ENCODE measurements around the gene USP47.

The USP47 gene

DNA sequence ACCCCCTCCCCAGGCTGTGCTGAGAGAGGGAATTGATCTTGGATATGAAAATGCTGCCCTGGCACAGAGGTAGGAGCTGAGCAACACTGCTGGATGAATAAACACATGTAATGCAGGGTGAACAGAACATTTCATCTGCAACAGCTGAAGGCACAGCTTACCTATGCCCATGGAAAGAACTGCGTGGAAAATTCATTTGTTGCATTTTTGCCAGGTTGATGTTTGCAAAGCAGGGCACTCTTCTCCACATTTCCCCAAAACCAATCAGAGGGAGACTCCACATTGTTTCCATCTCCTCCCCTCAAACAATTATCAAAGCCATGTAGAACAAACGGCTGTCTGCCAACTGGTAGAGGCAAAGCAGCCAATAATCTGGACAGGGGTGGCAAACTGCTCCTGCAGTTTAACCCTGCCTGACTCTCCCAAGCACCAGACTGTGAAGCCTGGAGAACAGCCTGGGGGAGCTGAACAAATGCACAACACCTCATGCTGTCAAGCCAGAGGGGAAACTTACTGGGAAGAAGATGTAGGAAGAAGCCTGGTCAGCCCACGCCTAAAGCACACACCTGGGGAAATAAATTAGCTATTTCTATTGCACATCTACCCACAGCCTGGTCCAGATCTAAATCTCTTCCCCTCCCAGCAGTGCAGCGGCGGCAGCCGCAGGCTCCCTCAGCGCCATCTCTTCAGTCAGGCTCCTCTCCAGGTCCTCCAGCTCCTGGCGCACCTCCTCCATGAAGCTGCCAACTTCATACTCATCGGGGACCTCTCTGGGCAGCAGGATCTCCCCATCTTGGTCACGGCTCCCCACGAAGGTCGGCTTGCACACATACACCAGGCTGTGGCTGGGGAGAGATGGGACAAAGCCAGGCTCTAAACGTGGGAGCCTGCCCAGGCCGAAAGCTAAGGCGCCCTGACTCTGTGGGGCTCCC, 122.3 kb downstream of the USP47 start:
- no peak for DNase-seq (ENCODE audit: low read depth in 2 of 3, low spot score in 1 of 3)

DNA sequence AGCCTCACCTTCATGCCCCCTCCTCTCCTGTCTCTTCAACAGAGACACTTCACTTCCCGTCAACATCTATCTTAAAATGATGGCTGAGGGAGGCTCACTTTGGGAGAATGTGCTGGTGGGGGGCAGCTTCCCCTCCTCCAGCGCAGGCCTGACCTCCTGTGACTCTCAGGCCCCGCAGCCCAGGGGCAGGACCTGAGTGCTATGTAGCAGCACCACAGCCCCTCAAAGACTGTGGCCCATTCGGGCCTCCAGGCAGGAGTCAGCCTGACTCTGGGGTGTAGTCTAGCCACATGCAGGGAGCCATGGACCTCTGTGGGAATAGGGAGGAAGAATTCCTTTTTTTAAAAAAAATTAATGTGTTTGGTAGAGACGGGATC, 123.0 kb downstream of the USP47 start:
- DNase-seq (ENCODE audit: low read depth in 2 of 3, low spot score in 1 of 3) = no peak

DNA sequence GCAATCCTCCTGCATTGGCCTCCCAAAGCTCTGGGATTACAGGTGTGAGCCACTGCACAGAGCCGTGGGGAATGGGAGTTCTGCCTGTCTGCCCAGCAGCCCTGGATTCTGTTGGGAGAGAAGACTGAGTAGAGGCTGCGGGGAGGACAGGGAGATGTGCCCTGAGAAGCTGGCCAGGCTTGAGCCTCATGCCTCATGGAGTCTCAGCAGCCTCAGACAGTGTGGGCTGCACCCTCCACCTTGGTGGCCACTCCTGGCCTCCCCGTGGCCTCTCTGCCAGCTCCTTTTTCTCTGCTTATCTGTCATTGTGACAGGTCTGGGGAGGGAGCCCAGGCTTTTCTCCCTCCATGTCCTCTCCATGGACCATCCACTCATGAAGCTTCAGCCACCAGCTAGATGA, 123.4 kb downstream of the USP47 start:
- DNase-seq (ENCODE audit: low read depth in 2 of 3, low spot score in 1 of 3) = no peak

DNA sequence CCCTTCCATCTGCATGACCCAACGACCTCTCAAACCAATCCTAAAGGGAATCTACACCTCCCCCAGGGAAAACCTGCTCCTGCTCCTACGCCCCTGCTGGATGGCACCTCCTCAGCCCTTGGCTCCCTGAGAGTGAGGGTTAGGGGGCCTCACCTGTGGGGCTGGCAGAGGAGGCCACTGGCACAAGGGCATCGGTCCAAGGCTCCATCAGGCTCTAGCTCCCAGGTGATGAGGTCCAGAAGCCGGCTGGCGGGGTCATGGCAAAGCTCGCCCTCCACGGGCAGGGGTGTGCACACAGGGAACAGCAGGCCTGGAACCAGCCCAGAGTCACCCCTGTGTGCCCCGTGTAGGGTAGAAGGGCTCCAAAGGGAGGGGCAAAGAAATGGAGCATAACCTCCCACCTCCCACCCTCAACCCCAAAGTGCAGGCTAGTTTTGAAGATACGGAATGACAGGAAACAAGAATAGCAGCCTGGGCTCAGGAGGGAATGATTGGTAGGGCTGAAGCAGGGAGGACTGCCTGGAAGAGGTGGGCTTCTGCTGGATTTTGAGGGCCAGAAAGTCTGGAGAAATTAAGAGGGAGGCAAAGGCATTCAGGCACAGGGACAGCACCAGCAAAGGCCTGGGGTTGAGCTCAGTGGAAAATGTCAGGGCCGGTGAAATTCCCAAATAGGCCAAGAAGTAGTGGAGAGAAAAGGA, 124.0 kb downstream of the USP47 start:
- no peak for DNase-seq (ENCODE audit: low read depth in 2 of 3, low spot score in 1 of 3)

DNA sequence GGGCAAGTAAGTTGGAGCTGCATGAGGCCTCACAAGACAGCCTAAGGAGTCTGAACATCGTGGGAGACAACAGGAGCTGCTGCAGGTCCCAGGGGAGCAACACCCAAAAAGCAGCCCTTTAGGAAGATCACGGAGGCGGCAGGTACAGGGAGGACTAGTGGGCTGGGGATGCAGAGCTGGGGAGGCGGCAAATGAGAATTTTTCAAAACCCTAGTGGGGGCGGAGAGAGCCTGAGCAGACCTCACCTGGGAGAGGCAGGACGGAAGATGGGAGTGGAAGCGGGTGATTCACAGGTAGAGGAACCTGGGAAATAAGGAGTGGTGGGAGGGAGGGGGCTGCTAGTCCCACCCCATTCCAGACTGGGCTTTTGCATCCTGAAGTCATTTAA, 124.6 kb downstream of the USP47 start:
- no peak for DNase-seq (ENCODE audit: low read depth in 2 of 3, low spot score in 1 of 3)

DNA sequence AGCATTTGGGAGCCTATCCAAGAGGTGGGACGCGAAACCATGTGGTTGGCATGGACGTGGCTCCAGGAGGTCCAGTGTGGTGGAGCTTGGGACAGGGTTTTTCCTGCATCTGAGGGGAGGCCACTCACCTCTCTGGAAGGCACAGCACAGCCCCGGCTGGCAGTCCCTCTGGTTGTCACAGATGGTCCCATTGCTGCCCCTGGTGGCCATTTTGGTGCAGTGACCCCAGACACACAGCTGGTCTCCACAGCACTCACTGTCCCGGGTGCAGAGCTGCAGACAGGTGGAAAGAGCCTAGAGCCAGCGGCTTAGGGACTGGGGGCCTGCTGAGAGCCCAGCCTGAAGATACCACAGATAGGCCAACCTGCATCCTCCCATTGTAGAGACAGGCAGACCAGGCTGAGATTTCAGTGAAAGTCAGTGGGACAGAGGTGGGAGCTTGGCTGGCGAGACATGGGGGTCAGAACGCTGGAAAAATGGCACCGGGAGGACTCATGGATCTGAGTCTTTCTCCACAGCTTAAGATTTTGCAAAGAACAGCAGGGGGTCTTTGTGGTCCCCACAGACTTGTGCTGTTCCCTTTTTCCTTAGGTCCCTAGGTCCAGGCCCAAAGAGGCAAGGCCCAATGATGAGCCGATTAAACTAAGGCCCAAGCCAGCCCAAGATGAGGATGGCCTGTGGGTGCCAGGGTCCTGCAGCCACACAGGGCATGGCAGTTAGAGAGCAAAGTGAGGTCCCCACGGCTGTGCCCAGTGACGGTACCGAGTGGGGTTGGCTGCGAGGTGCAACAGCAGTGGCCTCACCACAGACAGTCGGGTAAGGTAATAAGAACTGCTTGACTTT, 125.3 kb downstream of the USP47 start:
- DNase-seq (ENCODE audit: low read depth in 2 of 3, low spot score in 1 of 3) = peak; percentile 63 to 74 (median 66)

DNA sequence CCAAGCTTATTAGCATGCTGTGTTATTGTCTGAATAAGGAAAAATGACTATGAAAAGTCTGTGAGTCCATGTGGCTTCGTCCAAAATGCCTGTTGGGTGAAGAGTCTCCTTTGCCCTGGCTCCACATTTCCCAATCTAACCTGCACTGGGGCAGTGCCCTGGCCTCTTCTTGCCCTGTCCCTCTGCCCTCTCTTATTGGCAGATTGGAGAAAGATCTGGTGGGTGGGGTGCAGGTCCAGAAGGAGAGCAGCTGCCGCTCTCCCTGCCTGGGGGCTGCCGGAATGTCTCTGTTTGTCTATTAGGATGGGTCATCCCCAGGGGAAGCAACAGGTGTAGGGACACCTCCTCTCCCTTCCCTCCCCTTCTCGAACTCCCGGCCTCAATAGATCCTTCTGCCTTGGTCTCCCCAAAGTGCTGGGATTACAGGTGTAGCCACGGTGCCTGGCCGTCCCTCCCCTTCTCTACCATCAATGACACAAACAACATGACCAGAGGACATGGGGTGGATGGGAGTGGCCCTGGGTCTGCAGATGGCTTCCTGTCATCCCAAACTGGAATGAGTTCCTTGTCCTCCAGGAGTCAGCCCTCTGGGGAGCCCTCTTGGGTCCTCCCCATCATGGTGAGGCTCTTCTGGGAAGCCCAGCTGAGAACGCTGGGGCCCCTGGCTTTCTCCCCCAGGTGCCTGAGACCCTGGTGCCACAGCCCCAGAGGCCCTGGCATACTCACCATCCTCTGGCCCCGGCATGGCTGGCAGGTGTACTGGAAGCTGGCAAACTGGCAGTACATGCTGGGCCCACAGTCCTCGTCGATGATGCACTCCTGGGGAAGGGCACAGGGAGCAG, 126.1 kb downstream of the USP47 start:
- DNase-seq (ENCODE audit: low read depth in 2 of 3, low spot score in 1 of 3) = no peak

DNA sequence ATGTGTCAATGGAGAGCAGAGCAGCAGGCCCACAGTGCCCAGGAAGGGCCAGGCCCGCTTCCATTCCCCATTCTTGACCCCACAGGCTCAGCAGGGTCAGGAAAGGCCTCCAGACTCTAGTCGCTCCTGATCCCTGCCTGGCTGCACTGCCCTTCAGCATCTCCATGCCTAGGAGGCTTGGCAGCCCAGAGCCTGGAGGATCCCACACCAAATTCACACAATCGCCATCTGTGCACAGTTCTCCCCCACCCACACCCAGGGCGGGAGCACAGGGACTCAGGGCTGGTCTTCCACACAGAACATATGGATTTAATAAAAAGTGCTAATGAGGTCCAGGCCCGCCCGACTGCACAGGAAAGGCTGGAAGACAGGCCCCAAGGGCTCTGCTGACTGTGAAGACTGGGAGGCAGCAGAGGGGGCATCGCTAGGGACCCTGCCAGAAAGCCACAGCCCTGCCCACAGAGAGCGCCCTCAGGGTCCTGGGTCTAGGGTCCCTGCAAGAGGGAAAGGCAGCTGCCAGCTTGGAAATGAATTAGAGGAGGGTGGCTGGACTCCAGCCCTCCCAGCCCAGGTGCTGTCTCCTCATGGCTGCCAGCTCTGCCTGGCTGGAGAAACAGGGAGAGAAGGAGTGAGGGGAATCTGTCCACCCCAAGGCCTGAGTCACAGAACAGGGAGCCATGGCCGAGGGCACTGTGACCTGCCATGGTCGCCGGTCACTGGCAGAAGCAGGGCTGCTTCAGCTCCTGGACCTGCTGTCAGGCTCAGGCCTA, 126.9 kb downstream of the USP47 start:
- DNase-seq (ENCODE audit: low read depth in 2 of 3, low spot score in 1 of 3) = no peak

DNA sequence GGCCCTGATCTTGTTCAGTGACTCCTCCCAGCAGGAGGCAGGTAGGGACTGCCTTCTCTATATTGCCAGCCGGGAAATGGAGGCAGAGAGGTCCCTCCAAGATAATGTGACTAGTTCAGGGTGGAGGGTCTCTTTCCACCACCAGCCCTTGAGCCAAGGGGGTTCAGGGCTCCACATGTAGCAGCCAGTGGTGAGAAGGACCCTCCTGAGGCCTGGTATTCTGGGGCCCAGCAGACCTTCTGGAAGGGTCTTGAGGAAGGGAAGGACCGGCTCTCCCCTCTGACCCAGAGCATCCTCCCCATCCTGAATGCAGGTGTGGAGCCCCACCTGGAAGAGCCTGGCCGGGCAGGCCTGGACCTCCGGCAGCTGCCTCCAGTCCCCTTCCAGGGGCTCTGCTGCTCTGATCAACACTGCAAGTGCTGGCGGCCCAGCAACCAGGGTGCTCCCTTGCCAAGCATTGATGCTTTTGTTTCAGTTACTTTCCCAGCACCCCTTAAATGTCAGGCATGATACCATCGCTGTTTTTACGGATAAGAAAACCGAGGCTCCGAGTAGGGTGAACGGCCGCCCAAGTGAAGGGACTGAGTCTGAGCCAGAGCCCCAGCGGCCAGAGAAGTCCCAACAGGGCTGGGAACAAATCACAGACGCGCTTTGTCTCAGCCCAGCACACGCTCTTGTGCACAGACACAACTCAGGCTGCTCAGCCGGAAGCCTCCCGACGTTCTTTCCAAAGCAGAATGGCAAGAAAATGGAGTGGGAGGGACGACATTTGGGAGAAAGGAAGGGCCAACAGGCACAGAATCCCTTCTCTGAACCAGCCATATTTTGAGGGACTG, 127.8 kb downstream of the USP47 start:
- no peak for DNase-seq (ENCODE audit: low read depth in 2 of 3, low spot score in 1 of 3)

DNA sequence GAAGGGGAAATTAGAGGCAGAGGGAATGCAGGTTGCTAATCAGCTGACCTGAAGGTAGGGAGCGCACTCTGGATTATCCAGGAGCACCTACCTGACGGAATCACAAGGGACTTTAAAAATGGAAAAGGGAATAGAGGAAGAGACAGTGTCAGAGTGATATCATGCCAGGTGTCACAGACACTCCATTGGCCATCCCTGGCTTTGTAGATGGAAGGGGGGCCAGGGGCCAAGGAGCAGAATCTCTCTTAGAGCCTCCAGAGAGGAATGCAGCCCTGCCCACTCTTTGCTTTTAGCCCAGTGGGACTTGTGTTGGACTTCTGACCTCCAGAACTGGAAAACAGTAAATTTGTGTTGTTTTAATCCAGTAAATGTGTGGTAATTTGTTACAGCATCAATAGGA, 128.8 kb downstream of the USP47 start:
- no peak for DNase-seq (ENCODE audit: low read depth in 2 of 3, low spot score in 1 of 3)

DNA sequence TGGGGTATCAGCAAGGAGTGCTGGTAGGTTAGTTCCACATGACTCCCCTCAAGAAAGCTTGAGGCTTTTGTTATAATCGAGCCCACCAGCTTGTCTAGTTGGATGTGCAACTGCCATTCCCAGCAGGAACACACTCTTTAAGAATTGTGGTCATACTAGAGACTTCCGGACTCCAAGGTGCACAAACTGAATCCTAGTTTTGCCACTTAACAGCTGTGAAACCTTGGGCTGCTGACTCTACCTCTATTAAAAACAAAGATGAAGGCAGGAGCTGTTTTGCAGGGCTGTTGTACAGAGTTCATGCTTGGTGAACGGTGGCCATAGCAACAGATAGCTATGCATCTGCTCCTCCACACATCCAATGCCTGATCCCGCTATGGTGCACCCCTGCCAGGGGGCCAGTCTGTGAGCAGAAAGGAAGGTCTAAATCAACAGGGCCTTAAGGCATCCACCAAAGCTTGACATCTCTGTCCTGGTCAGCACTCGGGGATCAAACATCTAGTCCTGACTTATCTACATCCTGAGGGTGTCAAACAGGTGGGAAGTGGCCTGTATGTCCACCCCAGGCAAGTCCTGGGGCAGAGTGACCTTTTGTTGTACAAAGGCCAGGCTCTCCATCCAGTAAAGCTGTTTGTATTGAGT, 130.3 kb downstream of the USP47 start:
- DNase-seq (ENCODE audit: low read depth in 2 of 3, low spot score in 1 of 3) = no peak

DNA sequence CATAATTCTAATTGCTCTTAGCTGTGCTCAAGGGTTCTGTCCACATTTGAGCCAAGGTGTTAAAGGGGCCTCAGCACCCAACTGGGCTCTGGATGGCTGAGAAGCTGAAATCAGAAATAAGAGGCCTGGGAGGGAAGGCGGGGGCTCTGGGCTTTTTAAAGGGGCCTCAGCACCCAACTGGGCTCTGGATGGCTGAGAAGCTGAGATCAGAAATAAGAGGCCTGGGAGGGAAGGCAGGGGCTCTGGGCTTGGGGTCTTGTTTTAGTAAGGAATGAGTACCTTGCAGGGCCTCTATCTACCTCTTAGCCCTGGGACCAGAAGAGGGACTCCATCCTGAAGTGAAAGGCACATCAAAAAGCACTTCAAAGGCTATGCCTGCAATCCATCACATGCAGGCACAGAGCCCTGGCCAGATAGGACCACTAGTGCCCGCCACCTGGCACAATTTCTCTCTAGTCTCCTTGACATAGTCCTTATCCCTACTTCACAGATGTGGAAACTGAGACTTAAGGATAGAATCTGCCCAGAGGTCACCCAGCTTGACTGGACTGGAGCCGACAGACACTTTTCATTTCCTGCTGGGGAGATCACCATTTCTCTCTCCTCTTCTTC, 131.1 kb downstream of the USP47 start:
- no peak for DNase-seq (ENCODE audit: low read depth in 2 of 3, low spot score in 1 of 3)

DNA sequence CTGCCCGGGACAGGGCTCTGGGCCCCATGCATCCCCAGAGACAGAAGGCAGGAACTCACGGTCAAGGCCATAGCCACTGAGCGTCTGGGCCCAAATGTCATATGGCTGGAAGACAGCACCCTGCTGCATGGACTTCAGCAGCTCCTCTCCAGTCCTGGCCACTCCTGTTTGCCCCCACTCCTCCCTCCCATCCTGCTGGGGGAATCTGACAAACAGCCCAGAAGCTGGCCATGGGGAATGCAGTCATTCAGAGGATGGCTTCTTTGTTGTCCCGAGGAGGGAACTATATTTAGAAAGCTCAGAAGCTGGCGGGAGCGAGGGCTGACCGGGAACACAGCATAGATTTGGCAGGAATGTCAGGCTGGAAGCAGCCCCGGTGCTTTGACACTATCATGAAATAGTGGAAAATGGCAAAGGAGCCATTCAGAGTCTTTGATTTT, 131.6 kb downstream of the USP47 start:
- DNase-seq (ENCODE audit: low read depth in 2 of 3, low spot score in 1 of 3) = no peak

DNA sequence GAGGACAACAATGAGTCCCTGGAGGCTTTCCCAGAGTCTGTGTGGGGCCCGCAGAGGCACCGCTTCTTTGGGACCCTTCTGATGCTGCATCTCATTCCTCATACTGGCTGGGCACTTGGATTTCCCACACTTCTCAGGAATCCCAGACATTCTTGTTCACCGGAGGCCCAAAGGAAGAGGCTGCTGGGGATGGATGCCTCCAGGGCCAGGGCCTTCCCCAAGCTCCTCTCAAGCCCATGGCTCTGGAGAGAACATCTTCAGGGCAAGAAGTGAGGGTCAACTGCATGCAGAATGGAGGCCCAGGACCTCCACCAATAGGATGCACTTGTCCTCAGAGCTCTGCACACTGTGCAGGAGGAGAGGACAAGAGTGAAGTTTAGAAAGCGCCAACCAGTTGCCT, 132.1 kb downstream of the USP47 start:
- DNase-seq (ENCODE audit: low read depth in 2 of 3, low spot score in 1 of 3) = no peak

DNA sequence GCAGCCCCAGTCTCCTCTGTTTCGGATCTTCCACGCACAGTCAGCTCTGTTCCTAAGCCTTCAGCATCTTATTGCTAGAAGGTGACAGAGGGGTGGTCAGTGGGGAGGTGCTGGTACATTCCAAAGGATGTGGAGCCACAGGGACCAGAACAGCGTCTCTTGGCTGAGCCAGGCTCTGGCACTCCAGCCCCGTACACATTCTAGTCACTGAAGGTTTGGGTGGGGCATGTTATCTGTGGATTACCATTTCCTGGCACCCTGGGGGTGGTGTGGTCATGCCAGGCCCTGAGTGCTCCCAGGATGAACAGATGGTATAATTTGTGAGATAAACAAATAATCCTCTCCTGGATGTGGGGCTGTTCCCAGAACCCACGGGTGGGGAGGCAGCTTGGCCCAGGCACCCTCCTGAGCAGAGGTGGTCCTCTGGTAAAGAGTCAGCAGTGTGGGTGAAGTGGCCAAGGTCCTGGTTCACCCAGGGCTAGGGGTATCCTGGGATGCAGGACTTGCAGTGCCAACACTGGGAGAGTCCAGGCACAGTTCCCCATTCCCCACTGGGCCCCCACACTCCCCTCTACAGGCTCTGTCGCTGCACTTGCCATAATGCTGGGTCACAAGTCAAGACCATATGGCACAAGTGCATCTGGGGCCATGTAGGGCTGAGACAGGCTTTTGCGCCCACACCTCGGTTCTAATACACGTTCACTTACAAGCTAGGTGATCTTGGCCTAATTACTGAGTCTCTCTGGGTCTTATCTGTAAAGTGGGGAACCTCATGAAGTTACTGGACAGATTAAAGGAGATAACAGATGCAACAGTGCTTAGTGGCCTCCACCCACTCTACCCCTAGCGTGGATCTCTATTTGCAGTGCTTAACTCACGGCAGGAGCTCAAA, 133.7 kb downstream of the USP47 start:
- no peak for DNase-seq (ENCODE audit: low read depth in 2 of 3, low spot score in 1 of 3)

DNA sequence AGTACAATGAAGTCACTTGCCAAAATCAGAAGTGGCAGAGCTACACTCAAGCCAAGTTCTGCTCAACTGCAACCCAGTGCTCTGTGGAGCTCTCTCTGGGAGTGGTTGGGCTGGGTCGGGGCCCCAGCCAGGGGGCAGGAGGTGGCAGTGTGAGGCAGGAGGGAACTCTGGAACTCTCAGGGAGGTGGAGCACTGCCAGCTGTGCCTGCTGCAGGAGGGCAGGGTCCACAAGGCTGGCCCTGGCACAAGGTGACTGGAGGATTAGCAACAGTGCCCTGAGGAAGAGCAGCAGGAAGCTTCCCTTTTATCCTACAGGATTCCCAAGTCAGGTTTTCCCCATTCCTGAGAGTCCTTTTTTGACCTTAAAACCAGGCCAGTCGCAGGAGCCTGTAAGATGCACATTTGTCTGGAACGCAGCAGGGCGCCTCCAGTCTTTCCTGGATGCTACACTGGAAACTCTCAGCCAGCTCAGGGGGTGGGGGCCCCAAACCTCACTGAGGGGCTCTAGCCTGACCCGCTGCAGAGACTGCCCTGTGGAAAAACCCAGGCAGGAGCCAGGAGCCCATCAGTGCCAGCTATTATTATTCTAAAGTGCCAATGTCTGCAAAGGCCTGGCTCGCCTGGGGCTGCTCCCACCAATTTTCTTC, 134.8 kb downstream of the USP47 start:
- DNase-seq (ENCODE audit: low read depth in 2 of 3, low spot score in 1 of 3) = no peak
